Stimulated activated naive CD8-positive, alpha-beta T cell treated with anti-CD3 and anti-CD28 coated beads, Interleukin-15, amount 100 ng/mL, for 72 hours (primary cell): Measurements from ENCODE around the gene CLEC4M.

Experiments used
- ATAC-seq: fragments of 150-1000 bp; cut with Tn5 transposase; 2 replicates; pipeline ENCODE4 v1.10.0; 2021; ENCODE audit warnings: mild to moderate bottlenecking, moderate library complexity
- DNase-seq, 2 donors: peaks; one replicate each; pipeline ENCODE4 v3.0.0; 2021 to 2022
- H3K27ac Mint-ChIP-seq, 2 donors: one replicate each; pipeline ENCODE4 v1.8.0; 2022; ENCODE audit warnings: mild to moderate bottlenecking in 2 of 2, mixed read lengths in 2 of 2, moderate library complexity in 2 of 2
- H3K27me3 Mint-ChIP-seq: one replicate; pipeline ENCODE4 v1.8.0; 2022; ENCODE audit warnings: mixed read lengths
- H3K4me1 Mint-ChIP-seq: one replicate; pipeline ENCODE4 v1.8.0; 2022; ENCODE audit warnings: mild to moderate bottlenecking, mixed read lengths
- H3K4me3 Mint-ChIP-seq, 2 donors: one replicate each; pipeline ENCODE4 v1.8.0; 2022; ENCODE audit warnings: mild to moderate bottlenecking in 2 of 2, mixed read lengths in 2 of 2, moderate library complexity in 1 of 2
- H3K9me3 Mint-ChIP-seq, 2 donors: one replicate each; pipeline ENCODE4 v1.8.0; 2022; ENCODE audit warnings: mixed read lengths in 2 of 2

The CLEC4M gene, protein sequence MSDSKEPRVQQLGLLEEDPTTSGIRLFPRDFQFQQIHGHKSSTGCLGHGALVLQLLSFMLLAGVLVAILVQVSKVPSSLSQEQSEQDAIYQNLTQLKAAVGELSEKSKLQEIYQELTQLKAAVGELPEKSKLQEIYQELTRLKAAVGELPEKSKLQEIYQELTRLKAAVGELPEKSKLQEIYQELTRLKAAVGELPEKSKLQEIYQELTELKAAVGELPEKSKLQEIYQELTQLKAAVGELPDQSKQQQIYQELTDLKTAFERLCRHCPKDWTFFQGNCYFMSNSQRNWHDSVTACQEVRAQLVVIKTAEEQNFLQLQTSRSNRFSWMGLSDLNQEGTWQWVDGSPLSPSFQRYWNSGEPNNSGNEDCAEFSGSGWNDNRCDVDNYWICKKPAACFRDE

DNA sequence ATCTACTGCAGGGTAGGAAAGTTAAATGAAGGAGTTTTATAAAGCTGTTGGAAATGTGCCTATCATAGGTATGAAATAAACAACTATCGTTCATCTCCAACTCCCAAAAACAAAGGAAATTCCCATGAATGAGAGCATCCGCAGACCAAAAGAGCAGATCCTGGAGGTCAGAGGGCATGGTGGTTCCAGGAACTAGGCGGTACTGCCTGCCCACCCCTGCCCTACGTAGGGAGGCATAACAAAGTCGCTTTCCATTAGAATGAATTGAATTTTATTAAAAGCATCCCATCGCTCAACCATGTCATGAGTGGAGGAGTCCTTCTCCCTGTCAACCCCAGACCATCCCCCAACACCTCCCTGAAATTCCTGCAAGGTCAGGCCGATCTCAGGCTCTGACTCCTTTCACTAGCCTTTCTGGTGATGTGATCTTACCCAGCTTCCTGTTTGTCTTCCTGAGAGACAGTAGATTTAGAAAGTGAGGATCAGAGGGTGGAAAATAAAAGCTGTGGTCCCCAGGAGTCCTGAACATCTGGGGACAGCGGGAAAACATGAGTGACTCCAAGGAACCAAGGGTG, at the start of gene CLEC4M:
CLEC4M (plus strand) TSS at position 525 of the 575 bp plus-strand sequence; CDS start at position 549, 24 bp downstream.
- Mint-ChIP-seq H3K27ac (peak within 1 kb of the TSS in 1 of 2 donors; percentile 44), H3K4me3 (no peak within 1 kb of the TSS), H3K9me3 (peaks cover 16 to 21% of the 10 kb centered on the region in 2 donors)

DNA sequence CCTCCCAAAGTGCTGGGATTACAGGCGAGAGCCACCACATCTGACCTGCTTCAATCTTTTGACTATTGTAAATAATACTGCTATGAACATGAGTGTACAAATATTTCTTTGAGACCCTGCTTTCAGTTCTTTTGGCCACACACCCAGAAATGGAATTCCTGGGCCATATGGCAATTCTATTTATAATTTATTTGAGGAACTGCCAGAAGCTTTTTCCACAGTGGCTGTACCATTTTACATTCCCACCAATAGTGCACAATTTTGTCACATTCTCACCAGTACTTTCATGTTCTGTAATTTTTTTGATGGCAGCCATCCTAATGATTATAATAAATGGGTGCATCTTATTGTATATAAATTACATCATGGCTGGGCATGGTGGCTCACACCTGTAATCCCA, 47.4 kb upstream of the CLEC4M start:
- H3K27ac Mint-ChIP-seq, result no peak overlapping the region
- H3K27me3 Mint-ChIP-seq, result no peaks in the 10 kb centered on the region
- ATAC-seq (no peak), DNase-seq (no peak)
- H3K4me1 Mint-ChIP-seq, result peaks cover 43% of the 10 kb centered on the region
- H3K4me3 Mint-ChIP-seq, result no peak overlapping the region
- H3K9me3 Mint-ChIP-seq, result peaks cover 0 to 7% of the 10 kb centered on the region in 2 donors

More for the DNA sequence above, at the start of gene CLEC4M:
- DNase-seq (no peak), ATAC-seq (no peak)
- H3K4me1 Mint-ChIP-seq, result peaks cover 8% of the 10 kb centered on the region
- peaks cover 40% of the 10 kb centered on the region for H3K27me3 Mint-ChIP-seq

DNA sequence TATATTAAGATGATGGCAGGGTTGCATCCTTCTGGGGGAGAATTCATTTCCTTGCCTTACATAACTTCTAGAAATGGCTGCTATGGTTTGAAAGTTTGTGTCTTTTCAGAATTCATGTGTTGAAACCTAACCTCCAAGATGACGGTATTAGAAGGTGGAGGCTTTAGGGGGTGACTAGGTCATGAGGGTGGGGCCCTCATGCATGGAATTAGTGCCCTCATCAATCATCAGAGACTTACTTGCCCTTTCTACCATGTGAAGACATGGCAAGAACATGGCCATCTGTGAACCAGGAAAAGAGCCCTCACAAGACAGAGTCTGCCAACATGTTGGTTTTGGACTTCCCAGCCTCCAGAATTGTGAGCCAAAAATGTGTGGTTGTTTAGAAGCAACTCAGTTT, 46.3 kb upstream of the CLEC4M start:
- no peak for ATAC-seq

DNA sequence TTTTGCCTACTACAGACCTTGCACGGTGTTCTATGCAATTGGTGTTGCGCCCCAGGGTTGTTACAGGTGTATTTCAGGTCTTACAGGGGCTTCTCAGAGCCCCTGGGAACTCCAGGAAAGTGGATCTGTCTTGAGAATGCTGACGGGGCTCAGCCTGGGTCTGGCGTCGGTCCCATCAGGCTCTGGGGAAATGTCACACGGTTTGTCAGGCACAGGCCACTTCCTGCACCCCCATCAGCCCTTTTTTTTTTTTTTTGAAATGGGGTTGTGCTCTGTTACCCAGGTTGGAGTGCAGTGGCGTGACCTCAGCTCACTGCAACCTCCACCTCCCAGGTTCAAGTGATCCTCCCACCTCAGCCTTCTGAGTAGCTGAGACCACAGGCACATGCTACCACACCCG, 44.4 kb upstream of the CLEC4M start:
- Mint-ChIP-seq H3K4me1 (peaks cover 35% of the 10 kb centered on the region), H3K27me3 (no peaks in the 10 kb centered on the region), H3K9me3 (peaks cover 0 to 7% of the 10 kb centered on the region in 2 donors), H3K27ac (no peak overlapping the region), H3K4me3 (peak overlapping the region in 1 of 2 donors; percentile 29)
- DNase-seq (no peak), ATAC-seq (peak; percentile 35)

More for the DNA sequence above, 46.3 kb upstream of the CLEC4M start:
- Mint-ChIP-seq H3K9me3 (peaks cover 0 to 7% of the 10 kb centered on the region in 2 donors), H3K27ac (no peak overlapping the region), H3K27me3 (no peaks in the 10 kb centered on the region), H3K4me3 (no peak overlapping the region), H3K4me1 (peaks cover 40% of the 10 kb centered on the region)
- no peak for DNase-seq

DNA sequence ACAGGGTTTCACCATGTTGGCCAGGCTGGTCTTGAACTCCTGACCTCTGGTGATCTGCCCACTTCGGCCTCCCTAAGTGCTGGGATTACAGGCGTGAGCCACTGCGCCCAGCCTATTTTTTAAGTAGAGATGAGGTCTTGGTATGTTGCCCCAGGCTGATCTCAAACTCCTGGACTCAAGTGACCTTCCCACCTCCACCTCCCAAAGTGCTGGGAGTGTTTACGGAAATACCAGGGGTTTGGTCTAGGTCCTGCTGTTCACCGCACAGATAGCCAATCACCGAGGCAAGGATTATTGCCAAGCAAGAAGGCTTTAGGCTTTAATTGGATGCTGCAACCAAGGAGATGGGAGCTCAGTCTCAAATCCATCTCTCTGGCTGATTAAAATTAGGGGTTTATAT, 42.7 kb upstream of the CLEC4M start:
- ATAC-seq, result no peak
- Mint-ChIP-seq H3K4me3 (no peak overlapping the region), H3K4me1 (peaks cover 18% of the 10 kb centered on the region), H3K27me3 (no peaks in the 10 kb centered on the region), H3K27ac (no peak overlapping the region), H3K9me3 (peaks cover 0 to 7% of the 10 kb centered on the region in 2 donors)
- DNase-seq, result no peak

DNA sequence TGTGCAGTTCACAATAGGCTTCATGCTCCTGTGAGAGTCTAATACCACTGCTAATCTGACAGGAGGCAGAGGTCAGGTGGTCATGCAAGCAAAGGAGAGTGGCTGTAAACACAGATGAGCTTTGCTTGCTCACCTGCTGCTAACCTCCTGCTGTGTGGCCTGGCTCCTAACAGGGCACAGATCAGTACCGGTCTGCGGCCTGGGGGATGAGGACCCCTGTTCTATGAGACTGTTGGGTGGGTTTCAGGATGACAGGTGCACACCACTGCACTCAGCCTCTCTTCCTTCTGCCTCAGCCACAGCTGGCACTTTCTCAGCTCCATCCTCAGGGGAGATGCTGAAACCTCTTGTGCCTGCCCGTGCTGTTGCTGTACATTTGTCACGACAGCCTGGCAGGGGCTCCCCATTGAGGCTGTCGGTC, 40.8 kb upstream of the CLEC4M start:
- no peak for DNase-seq
- H3K27ac Mint-ChIP-seq, result no peak overlapping the region
- no peak overlapping the region for H3K4me3 Mint-ChIP-seq
- ATAC-seq, result no peak
- peaks cover 3% of the 10 kb centered on the region for H3K27me3 Mint-ChIP-seq
- H3K9me3 Mint-ChIP-seq, result peaks cover 0 to 2% of the 10 kb centered on the region in 2 donors
- H3K4me1 Mint-ChIP-seq, result peaks cover 23% of the 10 kb centered on the region

DNA sequence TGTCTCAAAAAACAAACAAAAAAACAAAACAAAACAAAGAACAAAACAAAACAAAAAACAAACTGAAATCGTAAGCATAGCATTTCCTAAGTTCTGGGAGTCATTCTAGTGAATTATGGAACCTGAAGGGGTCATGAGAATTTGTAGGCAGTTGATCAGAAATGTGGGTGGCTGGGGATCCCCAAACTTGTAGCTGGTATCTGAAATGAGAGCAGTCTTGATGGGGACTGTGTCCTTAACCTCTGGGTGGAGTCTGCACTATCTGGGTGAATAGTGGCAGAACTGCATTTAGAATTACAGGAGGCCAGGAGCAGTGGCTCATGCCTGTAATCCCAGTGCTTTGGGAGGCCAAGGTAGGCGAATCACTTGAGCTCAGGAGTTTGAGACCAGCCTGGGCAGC, 37.3 kb upstream of the CLEC4M start:
- Mint-ChIP-seq H3K27me3 (peaks cover 38% of the 10 kb centered on the region), H3K4me1 (peaks cover 24% of the 10 kb centered on the region), H3K4me3 (no peak overlapping the region), H3K27ac (no peak overlapping the region), H3K9me3 (peaks cover 0 to 6% of the 10 kb centered on the region in 2 donors)
- no peak for DNase-seq
- ATAC-seq, result no peak

DNA sequence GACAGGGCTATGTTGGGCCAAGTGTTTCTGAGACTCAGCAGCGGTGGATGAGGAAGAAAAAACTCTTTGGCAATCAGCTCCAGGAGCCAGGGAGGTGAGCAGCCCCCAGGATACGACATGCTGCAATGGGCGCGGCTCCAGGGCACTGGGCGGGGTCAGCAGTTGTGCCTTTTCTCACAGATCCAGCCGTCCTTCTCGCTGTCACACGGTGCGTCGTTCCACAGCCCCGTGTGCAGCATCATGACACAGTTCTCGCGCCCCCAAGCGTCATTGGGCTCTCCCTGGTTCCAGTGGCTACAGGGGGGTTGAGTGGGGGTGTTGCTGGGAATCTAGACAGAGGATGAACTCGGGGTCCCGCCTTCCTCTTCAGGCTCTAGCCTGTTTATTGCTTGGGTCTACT, 33.8 kb upstream of the CLEC4M start:
- no peak for DNase-seq
- H3K9me3 Mint-ChIP-seq, result peaks cover 0 to 6% of the 10 kb centered on the region in 2 donors

DNA sequence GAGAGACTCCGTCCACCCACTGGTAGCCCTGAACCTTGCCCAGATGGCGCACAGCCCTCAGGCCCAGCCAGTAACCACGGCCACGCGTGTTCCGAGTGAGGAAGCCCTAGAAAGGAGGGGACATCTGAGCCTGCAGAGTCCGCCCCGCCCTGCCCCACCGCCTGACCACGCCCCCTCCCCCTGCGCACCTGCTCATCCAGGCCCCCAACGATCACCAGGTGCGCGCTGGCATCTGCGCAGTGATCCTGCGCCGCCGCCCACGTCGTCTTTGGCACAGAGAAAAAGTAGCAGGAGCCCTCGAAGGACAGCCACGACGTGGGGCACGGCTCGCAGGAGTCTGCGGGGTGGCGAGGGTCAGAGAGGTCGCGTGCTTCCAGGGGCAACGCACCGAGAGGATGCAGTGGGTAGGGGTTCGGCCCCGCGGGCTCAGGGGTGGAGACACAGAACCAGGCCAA, 33.2 kb upstream of the CLEC4M start:
- H3K27me3 Mint-ChIP-seq, result peaks cover 64% of the 10 kb centered on the region
- peaks cover 0 to 6% of the 10 kb centered on the region in 2 donors for H3K9me3 Mint-ChIP-seq
- DNase-seq, result no peak
- no peak for ATAC-seq
- H3K27ac Mint-ChIP-seq, result no peak overlapping the region
- H3K4me1 Mint-ChIP-seq, result peaks cover 24% of the 10 kb centered on the region
- peak overlapping the region; percentile 36 to 72 for H3K4me3 Mint-ChIP-seq

More for the DNA sequence above, 33.8 kb upstream of the CLEC4M start:
- Mint-ChIP-seq H3K27me3 (peaks cover 57% of the 10 kb centered on the region), H3K27ac (no peak overlapping the region), H3K4me3 (no peak overlapping the region), H3K4me1 (peaks cover 24% of the 10 kb centered on the region)
- ATAC-seq, result no peak

DNA sequence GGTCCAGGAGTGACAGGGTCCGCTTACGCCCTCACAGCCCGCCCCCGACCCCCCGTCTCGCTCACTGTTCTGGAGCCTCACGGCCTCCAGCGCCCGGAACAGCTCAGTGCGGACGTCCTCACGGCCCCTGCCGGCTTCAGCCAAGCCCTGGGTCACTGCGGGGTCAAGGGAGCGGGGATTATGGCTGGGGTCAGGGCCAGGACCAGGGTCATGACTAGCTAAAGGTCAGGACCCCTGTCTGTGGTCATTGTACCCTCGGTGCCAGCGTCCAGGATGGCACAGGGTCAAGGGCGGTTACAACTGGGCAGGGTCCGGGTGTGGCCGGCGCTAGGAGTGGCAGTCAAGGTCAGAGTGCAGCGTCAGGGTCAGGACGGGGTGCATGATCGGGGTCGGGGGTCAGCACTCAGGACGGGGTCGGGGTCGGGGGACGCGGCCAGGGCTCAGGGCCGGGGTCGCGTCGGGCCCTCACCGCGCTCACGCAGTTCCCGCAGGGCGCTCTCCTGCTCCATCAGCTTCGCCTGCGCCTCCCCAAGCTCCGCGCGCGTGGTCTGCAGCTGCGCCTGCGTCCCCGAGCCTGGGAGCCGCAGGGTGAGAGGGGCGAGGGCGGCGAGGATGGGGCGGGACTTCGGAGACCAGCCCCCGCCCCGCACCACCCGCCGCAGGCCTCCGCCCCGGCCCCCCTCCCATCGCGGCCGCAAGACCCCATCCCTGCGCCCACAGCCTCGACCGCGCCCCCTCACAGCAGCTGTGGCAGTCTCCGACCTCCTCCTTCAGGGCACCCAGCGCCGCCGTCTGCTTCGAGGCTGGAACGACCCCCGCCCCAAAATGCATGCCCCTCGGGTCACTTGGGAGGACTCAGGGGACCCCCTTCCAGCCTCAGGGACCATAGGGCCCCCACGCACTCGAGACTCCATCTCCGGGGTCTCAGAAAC, 32.5 kb upstream of the CLEC4M start:
- DNase-seq (no peak), ATAC-seq (no peak)
- Mint-ChIP-seq H3K27me3 (peaks cover 71% of the 10 kb centered on the region), H3K4me3 (peak overlapping the region in 1 of 2 donors; percentile 72), H3K9me3 (peaks cover 0 to 6% of the 10 kb centered on the region in 2 donors), H3K27ac (no peak overlapping the region), H3K4me1 (peaks cover 23% of the 10 kb centered on the region)

DNA sequence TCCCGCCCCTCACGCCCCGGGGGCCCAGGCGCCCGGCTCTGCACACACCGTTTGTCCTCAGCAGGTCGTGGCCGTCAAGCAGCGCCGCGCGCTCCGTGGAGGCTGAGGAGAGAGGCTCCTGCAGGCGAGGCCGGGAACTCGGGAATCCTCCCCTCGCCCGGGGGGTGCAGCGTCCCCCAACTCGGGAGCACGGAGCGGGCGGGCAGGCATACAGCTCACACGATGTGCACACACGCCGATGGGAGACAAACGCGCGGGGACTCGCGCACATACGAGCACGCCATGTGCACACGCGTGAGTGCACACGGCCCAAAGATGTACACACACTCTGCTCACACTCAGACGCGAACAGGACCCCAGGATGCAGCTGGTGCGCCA, 31.8 kb upstream of the CLEC4M start:
- no peak for ATAC-seq
- H3K27me3 Mint-ChIP-seq, result peaks cover 75% of the 10 kb centered on the region
- peaks cover 0 to 6% of the 10 kb centered on the region in 2 donors for H3K9me3 Mint-ChIP-seq
- no peak overlapping the region for H3K27ac Mint-ChIP-seq
- no peak for DNase-seq
- peak overlapping the region in 1 of 2 donors; percentile 15 for H3K4me3 Mint-ChIP-seq
- peaks cover 18% of the 10 kb centered on the region for H3K4me1 Mint-ChIP-seq

DNA sequence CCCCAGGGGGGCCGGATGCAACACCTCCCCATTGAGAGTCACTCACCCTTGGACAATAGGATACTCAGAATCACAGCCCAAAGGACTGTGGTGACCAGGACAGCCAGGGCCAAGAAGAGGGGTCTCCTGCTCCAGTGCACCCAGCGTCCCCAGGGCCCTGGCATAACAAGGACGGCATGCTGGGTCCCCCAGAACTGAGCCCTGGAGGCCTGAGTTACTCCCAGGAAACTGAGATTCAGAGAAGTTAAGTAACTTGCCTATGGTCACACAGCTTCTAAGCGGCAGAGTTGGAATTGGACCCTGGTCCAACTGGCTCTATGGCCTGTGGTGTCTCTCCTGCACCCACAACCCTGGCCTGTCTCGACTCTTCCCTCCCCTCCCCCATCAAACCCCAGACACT, 31.4 kb upstream of the CLEC4M start:
- peaks cover 79% of the 10 kb centered on the region for H3K27me3 Mint-ChIP-seq
- peaks cover 0 to 6% of the 10 kb centered on the region in 2 donors for H3K9me3 Mint-ChIP-seq
- H3K27ac Mint-ChIP-seq, result no peak overlapping the region
- DNase-seq (no peak), ATAC-seq (no peak)
- peaks cover 18% of the 10 kb centered on the region for H3K4me1 Mint-ChIP-seq
- no peak overlapping the region for H3K4me3 Mint-ChIP-seq

DNA sequence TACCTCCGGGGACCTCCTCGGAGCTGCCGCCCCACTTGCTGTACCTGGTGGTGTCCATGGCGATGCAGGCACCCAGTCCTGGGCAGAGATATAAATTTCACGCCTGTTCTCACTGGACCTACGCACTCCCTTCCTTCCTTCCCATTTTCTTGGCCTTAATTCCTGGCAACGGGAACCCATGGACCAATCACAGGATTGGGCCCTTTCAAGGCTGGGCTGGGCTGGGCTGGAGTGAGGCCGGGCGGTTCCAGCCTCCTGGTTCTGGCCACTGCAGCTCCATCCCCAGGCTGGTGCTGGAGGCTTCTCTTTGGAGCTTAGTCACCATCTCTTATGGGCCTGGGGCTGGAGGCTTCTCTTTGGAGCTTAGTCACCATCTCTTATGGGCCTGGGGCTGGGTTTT, 31.0 kb upstream of the CLEC4M start, which contains the start of gene CLEC4G:
CLEC4G (minus strand) TSS at position 66 of the 400 bp plus-strand sequence; CDS start at position 58, 8 bp downstream.
- Mint-ChIP-seq H3K4me1 (peaks cover 18% of the 10 kb centered on the region), H3K9me3 (peaks cover 0 to 6% of the 10 kb centered on the region in 2 donors), H3K27me3 (peaks cover 81% of the 10 kb centered on the region), H3K4me3 (peak within 1 kb of the TSS in 1 of 2 donors; percentile 15), H3K27ac (no peak within 1 kb of the TSS)
- no peak for ATAC-seq
- DNase-seq, result no peak

DNA sequence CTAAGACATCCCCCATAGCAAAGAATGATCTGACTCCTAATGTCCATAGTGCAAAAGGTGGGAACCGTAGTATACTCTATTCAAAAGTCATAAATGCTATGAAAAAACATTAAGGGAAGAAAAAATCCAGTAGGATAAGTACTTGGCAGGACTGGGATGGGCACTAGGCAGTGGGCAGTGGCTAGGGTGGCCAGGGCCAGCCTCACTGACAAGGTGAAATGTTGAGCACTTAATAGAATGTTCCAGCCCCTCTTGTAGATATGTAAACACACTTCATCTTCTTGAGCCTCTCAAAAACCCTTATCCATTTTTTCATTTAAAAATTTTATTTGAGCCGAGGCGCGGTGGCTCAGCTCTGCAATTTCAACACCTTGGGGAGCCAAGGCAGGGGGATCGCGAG, 29.7 kb upstream of the CLEC4M start:
- no peak overlapping the region for H3K27ac Mint-ChIP-seq
- H3K4me3 Mint-ChIP-seq, result no peak overlapping the region
- peaks cover 27% of the 10 kb centered on the region for H3K4me1 Mint-ChIP-seq
- ATAC-seq (no peak), DNase-seq (no peak)
- peaks cover 68% of the 10 kb centered on the region for H3K27me3 Mint-ChIP-seq
- no peaks in the 10 kb centered on the region for H3K9me3 Mint-ChIP-seq
